Endometrium (tissue), 2 donors: Measurements from ENCODE around the gene SYNGR4.
A peak's percentile ranks its signal among the peaks of the same experiment; 100 is the strongest.

Source experiments
- FAIRE-seq: peaks from 2 replicates; lab custom pipeline; 2012; peaks lifted over from hg19 to GRCh38; lab: Jason Lieb, UNC
- donor health status: control.
- donor health status: control.

Gene SYNGR4

DNA sequence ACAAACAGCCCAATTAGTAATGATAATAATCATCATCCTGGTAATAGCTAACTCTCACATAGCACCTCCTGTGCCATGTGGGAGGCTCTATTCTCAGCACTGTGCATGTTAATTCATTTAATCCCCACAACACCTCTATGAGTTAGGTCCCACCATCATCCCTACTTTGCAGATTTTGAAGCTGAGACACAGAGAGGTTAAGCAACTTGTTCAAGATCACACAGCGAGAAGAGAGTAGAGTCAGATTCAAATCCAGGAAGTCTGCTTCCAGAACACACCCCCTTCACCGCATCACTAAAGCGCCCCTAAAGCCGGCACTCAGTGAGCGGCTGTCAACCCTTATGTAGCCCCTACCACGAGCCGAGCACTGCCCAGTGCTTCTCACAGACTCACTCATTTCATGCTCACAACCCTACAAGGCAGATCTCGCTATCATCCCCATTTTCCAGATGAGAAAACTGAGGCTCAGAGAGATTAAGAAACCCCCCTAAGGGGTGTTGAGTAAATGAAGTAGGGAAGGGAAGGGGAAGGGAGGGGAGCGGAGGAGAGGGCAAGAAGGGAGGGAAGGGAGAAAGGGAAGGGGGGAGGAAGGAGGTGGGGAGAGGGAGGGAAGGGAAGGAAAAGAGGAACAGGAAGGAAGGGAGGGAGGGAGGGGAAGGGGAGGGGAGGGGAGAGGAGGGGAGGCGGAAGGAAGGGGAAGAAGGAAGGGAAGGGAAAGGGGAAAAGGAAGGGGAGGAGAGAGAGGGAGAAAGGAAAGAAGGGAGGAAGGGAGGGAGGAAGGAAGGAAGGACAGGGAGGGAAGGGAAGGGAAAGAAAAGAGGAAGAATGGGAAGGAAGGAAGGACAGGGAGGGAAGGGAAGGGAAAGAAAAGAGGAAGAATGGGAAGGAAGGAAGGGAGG, 22.4 kb upstream of the SYNGR4 start:
- no peak for FAIRE-seq

DNA sequence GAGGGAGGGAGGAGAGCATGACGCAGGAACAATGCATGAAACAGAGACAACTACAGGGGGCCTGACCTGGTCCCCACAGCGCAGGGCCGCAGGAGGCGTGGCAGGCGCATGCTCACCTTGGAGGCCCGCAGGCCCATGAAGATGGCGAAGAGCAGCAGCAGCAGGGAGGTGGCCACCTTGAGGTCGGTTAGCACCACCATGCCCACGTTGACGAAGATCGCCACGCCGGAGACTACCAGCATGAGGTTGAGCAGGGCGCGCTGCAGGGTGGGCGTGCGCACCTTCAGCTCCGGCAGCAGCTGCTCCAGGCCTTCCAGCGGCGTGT, 21.8 kb upstream of the SYNGR4 start:
- FAIRE-seq: no peak

DNA sequence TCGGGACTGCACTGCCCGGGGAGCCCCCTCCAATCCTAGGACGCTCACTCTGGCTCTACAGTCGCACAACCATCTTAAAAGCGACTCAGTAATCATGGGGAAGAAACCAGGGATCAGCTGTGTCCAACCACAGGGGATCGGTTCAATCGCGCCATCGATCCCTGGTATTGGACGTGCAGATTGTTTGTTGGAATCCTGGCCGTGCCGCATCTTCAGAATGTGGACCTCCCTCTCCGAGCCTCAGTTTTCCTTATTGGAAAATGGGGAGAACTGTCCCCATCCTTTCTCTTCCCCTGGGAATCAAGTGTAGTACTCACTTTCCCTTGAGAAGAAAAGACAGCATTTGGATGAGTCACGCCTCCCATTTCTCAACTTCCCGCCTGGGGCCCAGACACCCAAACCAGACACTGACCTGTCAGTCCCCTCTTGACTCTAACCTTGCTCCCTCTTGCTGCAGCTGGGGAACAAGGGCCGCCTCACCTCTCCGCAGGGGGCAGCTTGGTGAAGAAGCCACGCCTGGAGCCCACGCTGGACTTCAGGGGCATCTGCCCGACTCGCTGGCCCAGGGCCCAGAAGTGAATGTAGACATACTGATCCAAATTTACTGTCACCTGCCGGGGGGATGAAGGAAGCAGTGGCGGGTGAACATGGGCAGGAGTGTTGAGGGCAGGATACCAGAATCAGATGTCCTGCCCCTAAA, 21.2 kb upstream of the SYNGR4 start:
- FAIRE-seq: no peak

DNA sequence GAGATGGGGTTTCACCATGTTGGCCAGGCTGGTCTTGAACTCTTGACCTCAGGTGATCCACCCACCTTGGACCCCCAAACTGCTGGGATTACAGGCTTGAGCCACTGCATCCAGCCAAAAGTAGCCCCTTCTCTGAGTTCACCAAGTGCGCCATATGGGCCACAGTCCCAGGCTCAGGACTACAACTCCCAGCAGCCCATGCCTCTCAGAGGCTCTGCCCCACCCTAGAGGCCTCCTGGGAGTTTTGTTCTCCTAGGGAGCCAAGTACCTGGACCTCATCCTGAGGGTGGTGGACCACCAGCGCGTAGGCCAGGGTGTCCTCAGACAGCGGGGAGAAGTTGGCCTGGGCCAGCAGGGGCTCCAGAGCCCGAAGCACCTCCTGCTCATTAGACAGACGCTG, 19.3 kb upstream of the SYNGR4 start:
- no peak for FAIRE-seq

DNA sequence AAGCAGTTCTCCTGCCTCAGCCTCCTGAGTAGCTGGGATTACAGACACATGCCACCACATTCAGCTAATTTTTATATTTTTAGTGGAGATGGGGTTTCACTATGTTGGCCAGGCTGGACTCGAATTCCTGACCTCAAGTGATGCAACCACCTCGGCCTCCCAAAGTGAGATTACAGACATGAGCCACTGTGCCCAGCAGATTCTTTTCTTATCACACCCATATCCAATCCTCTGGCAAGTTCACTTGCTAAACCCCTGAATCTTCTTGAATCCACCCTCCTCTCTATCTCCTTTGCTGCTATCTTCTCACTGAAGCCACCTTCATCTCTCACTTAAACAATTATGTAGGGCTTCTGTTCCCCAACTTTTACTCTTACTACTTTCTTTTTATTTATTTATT, 18.0 kb upstream of the SYNGR4 start:
- FAIRE-seq: no peak

DNA sequence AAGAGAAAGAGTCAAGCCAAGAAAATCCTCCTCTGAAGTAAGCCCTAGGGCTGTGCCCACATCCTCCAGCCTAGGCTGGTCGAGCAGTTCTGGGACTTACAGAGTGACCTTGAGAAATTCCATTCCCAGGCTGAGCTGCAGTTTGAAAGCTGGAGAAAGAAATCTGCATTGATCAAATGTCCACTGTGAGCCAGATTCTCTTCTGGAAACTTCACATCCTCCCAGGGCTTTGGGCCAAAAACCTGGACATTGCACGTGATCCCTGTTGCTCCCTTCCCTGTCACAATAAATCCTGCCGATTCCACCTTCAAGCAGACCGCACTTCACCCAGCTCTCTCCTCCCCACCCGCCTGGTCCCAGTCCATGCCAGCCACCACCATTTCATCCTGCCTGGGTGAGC, 16.1 kb upstream of the SYNGR4 start:
- FAIRE-seq: no peak

DNA sequence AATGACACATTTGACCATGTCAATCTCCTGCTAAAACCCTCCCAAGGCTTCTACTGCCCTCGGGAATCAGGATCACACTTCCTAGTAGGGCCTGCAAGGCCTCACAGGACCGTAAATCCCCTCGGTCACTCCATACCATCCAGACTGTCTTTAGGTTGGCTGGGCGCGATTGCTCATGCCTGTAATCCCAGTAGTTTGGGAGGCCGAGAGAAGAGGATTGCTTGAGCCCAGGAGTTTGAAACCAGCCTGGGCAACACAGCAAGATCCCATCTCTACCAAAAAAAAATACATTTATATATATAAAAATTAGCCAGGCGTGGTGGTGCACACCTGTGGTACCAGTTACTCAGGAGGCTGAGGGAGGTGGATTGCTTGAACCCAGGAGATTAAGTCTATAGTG, 15.4 kb upstream of the SYNGR4 start:
- FAIRE-seq: no peak

DNA sequence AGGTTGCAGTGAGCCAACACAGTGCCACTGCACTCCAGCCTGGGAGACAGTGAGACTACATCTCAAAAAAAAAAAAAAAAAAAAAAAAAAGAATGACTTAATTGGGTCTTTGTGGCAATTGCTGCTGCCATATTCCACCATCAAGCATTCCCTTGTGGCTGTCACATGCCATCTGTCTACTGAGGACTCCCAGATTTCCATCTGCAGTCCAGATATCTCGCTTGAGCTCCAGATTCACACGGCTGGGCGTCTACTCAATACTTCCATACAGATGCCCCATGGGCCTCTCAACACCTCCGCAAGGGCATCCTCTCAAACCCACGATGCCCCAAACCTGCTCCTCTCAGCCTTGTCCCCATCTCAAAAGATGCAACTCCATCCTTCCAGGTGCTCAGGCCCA, 13.3 kb upstream of the SYNGR4 start:
- no peak for FAIRE-seq

DNA sequence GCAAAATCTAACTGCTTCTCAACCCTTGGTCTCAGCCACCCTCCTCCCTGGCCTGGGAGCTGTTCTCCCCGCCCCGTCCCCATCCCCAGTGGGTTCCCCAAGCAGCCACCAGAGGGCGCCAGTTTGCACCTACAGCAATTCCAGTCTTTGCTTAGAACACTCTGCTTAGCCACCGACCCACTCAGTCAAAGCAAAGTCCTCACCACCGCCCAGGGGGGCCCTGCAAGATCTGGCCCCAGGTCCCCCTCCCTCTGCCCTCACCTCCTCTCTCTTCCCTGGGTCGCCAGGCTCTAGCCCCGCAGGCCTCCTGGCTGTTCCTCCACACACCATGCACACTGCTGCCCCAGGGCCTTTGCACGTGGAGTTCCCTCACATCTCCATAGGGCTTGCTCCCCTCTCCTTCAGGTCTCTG, 12.8 kb upstream of the SYNGR4 start:
- no peak for FAIRE-seq

DNA sequence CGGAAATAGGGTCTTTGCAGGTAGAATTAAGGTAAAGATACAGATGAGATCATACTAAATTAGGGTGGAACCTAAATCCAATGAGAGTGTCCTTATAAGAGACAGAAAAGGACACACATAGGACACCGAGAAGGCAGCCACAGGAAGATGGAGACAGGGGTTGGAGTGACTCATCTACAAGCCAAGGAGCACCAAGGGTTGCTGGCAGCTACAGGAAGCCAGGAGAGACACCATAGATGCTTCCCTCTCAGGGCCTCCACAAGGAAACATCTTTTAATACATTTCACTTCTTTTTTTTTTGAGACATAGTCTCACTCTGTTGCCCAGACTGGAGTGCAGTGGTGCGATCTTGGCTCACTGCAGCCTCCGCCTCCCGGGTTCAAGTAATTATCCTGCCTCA, 10.5 kb upstream of the SYNGR4 start:
- no peak for FAIRE-seq

DNA sequence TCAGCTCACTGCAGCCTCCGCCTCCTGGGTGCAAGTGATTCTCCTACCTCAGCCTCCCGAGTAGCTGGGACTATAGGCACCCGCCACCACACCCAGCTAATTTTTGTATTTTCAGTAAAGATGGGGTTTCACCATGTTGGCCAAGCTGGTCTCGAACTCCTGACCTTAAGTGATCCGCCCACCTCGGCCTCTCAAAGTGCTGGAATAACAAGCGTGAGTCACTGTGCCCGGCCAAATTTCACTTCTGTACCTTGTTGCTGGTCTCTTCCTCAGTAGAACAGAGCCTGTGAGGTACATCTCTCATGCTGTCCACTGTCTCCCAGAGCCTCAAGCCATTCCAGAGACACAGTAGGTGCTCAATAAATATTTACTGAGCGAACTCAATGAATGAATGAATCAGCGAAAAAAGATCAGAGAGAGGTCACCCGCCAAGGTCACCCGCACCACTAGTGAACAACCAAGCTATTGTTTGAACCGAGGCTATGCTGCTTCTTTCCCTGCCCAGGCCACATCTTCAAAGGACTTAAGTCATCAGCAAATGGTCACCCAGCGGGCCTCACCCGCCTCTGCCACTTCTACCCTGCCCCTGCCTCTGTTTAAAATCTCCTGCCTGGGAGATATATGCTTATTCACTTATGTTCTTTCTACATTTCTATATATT, 9.7 kb upstream of the SYNGR4 start:
- no peak for FAIRE-seq

DNA sequence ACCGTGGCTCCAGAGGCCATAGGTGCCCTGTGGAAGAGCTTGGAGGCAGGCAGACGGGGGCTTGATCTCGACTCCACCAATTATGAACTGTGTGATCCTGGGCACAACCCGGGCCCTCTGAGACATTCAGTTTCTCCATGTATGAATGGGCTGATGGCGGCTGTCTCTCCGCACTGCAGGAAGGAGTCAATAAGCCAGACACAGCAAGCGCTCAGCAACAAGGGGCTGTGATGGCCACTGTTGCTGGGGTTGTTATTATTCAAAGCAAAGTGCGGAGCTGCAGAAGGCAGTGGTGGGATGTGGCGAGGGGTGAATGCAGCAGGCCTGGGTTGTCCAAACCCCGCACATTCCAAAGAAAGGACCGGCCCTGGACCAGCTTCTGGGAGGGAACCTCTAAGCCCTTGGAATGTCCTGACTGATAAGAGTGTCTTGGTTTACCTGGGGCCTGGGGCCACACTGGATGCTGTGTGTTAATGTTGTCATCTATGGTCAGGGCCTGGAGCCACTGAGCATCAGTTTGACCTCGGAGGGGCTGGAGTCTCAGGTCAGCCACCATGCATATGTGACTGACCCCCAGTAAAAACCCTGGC, 8.7 kb upstream of the SYNGR4 start:
- no peak for FAIRE-seq

DNA sequence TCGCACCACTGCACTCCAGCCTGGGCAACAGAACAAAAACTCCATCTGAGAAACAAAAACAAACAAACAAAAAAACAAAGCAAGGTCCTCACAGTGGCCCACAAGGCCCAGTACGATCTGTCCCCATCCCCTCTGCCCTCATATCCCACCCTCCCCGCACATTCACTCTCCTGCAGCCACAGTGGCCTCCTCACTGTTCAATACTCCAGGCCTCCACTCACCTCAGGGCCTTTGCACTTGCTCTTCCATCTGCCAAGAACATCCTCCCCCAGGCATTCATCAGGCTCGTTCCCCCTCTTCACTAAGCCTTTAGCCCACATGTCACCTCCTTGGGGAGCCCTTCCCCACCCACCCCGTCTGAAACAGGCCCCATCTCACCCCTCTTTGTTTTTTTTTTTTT, 5.0 kb upstream of the SYNGR4 start:
- no peak for FAIRE-seq

DNA sequence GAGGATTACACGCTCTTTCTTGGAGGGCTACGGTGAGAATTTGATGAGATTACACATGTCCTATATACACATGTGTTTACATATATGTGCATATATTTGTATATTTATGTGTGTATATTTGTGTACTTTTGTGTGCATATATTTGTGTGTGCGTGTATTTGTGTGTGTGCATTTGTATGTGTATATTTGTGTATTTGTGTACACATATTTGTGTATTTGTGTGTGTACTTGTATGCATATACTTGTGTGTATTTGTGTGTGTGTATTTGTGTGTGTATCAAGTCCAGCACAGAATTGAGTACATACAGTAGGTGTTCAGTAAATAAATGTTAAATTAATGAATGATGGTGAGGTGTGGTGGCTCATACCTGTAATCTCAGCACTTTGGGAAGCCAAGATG, 2.3 kb upstream of the SYNGR4 start:
- FAIRE-seq: no peak

DNA sequence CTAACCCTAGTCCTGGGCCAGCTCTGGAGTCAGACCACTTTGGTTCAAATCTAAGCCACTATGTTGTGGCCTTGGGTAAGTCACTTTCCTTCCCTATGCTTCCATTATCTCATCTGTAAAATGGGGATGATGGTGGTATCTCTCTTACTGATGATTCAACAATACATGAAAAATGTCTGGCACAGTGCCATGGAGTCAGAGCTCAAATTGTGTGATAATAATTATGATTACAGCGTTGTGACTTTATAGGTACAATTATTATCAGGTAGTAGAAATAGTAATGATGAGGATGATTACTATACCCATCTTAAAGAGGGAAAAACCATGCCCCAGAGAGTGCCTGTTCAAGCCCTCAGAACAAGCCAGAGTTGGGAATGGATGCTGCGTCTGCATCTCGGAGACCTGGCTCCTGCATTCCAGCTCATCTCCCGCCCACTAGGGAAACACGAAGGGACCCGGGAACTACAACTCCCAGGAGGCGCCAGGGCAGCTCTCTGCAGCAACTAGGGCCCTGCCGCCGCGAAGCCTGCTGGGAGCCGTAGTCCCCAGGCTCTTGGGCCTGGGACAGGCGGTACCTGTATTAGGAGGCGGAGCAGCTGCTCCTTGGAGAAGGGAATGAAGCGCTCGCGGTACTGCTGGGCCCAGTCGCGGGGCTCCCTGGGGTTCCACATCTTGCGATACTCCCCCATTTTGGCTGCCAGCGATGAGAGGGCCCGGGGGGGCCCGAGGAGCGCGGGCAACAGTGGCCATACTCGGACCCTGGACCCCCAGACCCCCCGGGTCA, 1.3 kb upstream of the SYNGR4 start:
- FAIRE-seq: peak; percentile 65

DNA sequence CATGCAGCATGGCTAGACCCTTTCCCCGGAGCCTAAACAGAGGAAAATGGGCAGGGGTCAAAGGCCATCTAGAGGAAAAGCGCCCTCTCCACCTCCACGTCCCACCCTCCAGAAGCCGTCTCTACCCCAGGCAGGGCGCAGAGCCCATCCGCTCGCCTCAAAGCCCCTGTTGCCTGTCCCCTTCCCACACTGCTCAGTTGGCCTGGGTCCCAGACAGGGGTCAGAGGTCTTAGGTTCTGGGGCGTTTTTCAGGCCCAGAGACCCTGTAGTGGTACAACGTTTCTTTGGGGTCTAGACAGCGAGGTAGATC, 712 bp upstream of the SYNGR4 start:
- no peak for FAIRE-seq

DNA sequence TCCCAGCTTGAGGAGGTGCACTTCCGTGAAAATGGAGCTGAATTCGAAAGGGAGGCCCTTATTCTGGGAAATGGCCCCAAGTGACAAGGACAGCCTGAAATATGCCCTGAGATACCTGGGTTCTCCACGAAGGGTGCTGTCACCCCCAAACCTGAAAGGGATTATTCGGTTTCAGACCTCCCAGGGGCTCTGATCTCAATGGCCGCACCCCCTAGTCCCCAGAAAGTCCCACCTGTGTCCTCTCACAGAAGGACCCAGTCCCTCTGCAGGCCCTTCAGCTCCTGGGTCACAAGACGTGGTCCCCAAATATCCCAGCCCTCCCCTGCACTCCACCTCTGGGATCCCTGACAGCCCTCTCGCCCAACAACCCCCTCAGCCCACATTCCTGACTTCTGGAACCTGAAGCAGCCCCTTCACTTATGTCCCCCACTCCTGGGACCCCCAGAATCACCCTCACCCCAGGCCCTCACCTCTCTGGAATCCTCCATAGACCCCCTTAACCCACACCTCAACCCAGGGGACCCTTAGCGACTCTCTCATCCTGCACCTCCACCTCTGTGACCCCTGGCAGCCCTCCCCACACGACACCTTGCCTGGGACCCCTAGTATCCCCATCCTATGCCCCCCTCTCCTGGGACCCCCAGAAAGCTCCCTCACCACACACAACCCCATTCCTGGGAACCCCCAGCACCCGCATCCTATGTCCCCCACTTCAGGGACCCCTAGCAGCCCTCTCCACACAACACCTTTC, 606 bp downstream of the SYNGR4 start:
- FAIRE-seq: no peak

DNA sequence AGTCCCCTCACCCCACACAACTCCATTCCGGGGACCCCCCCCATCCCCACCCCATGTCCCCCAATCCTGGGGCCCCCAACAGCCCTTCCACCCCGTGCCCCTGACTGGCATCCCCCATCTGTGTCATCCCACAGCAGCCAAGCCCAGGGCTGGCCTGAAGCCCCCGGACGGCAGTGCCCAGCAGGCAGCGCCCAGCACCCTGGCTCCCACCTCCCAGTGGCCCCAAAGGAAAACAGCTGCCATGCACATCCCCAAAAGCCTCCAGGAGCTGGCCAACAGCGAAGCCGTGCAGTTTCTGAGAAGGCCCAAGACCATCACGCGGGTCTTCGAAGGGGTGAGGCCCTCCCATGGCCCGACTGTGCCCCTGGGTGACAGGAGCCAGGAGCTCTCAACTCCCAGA, 1.4 kb downstream of the SYNGR4 start:
- no peak for FAIRE-seq

DNA sequence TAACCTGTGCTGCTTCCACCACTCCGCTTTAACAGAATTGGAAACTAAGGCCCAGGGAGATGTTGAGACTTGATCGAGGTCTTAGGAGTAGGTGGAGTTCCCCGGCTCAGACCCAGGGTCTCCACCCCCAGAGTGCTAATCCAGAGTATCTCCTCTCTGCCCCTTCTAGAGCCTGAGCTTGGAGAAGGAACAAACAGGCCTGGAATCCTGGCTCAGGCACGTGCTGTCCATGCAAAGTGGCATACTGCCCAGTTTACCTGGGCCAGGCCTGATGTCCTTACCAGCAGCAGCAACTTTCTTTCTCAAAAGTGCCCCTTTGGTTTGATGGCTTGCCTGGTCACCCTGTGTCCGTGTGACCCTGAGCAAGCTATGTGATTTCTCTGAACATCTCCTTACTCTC, 3.7 kb downstream of the SYNGR4 start:
- no peak for FAIRE-seq

DNA sequence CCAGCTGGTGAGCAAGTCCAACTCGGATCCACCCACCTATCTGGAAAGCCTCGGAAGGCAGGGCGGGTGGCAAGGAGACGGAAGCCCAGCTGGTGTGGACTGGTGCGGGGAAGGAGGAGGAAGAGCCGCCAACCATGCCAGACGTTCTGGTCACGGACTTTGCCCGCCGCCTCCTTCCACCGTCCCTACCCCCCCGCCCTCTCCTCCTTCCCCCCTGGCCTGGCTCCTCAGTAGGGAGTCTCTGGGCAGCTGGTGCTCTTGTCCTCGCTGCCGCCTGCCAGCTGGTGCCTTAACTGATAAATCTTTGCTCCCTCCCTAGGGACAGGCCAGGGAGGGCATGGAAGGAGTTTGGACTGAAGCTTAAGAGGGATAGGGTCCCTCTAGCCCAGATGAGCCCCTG, 4.8 kb downstream of the SYNGR4 start:
- no peak for FAIRE-seq

DNA sequence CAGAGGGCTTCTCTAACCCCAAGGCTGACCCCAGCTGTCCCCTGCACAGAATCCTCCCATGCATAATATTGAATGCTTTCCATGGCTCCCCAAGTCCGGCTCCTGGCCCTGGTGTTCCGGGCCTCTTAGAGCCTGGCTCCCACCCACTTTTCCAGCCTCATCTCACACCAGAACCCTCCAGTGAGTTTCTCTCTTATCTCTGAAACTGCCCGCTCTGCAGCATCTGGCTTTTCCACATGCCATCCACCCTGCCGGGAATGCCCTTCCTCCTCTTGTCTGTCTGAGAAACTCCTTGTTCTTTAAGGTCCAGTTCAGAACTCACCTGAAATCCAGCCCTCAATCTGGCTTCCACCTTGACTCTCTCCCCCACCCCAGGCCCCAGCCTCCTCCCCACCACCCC, 6.8 kb downstream of the SYNGR4 start:
- FAIRE-seq: no peak

DNA sequence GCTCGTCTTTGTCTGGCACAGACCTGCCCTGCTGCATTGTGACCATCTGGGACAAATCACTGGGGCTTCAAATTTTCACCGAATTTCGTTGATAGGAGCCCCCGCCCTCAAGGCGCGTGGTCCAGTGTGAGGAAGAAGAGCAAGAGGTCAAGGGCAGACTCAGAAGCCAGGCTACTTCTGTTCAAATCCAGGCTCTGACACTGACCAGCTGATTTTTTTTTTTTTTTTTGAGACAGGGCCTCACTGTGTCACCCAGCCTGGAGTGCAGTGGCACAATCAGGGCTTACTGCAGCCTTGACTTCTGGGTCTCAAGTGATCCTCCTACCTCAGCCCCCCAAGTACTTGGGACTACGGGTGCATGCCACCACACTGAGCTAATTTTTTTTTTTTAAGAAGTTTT, 7.2 kb downstream of the SYNGR4 start:
- no peak for FAIRE-seq
